Measurements from ENCODE around the gene ANKRD9. TPM values are rescaled to one million over a fixed set of nuclear protein-coding genes. Genes with fewer than 3 reads are reported as not detected.
A peak's percentile ranks its signal among the peaks of the same experiment; 100 is the strongest.

Gene ANKRD9
- total and polyA plus RNA-seq, 10 of the 15 experiments (the other 5 are each of a cell fraction or from before 2014, with no cell fraction given): 0.03 to 3.6 (median 0.49) TPM

DNA sequence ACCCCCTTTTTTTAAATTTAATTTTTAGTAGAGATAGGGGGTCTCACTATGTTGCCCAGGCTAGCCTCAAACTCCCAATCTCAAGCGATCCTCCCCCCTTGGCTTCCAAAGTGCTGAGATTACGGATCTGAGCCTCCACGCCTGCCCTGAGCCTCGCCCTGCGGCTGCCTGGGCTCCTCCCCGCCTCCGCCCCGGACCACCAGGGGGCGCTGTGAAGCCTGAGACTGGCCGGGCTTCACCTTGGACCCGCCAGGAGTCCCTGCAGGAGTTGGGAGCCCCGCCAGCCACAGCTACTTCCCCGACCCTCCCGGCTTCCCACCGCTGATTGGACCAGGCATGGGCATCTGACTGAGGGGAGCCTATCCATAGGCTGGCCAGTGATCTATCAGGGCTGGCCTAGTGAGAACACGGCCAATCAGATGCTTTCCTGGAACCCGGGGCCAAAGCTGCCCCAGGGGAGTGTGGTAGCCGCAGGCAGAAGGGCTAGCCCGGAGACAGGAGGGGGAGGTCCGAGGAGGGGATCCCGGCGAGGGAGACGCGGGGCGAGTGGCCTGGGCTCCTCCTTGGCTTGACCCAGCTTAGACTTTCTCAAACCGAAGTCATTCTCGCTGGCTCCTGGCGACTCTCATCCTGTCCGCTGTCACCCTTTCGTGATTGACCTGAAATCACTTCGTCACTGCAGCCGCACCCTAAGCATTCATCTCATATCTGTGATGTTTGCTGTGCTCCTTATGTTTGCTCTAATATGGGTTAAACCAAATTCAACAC lies 15.1 kb upstream of the ANKRD9 start (continued):
- TF ChIP-seq HDAC6 (IDR thresholded peaks at IDR 0.05; ENCODE audit: unreplicated experiment) (no peak), SIX5 (IDR thresholded peaks at IDR 0.05; ENCODE audit: low read depth, low read length, severe bottlenecking) (no peak), CHD2 (IDR thresholded peaks at IDR 0.05; ENCODE audit: borderline replicate concordance, low read depth, low read length) (peak; percentile 86), STAT1 (conservative IDR thresholded peaks at IDR 0.05) (no peak), PAX5 (IDR thresholded peaks at IDR 0.05; ENCODE audit: borderline replicate concordance, low read depth, low read length) (no peak), PML (IDR thresholded peaks at IDR 0.05; ENCODE audit: low read length) (no peak), POU2F2 (IDR thresholded peaks at IDR 0.05; ENCODE audit: borderline replicate concordance, low read depth, low read length) (peak; percentile 25; the same call in 1 of the 3 replicates), EP300 (IDR thresholded peaks at IDR 0.05; ENCODE audit: borderline replicate concordance in 1 of 2, control insufficient read depth in 1 of 2, low read depth in 2 of 2, low read length in 2 of 2) (no peak), JUND (IDR thresholded peaks at IDR 0.05; ENCODE audit: low read depth, low read length) (0 out of 2 replicates have a peak, but pooled peaks have one; percentile 7), FOXK2 (IDR thresholded peaks at IDR 0.05) (no peak), FOXM1 (IDR thresholded peaks at IDR 0.05; ENCODE audit: low read depth, low read length) (no peak), SUZ12 (IDR thresholded peaks at IDR 0.05; ENCODE audit: unreplicated experiment) (no peak), ZNF217 (IDR thresholded peaks at IDR 0.05) (no peak), SP1 (IDR thresholded peaks at IDR 0.05; ENCODE audit: low read depth, low read length) (peak; percentile 91), ZSCAN29 (IDR thresholded peaks at IDR 0.05) (no peak), IKZF1 (conservative IDR thresholded peaks at IDR 0.05) (peak; percentile 85), RCOR1 (conservative IDR thresholded peaks at IDR 0.05; ENCODE audit: low read depth, low read length) (no peak)
- TF ChIP-seq, protein P1, sequence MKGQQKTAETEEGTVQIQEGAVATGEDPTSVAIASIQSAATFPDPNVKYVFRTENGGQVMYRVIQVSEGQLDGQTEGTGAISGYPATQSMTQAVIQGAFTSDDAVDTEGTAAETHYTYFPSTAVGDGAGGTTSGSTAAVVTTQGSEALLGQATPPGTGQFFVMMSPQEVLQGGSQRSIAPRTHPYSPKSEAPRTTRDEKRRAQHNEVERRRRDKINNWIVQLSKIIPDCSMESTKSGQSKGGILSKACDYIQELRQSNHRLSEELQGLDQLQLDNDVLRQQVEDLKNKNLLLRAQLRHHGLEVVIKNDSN (IDR thresholded peaks at IDR 0.05; ENCODE audit: borderline replicate concordance, extremely low read length, insufficient read depth, low read depth, low read length): peak; percentile 93
- TF ChIP-seq, protein P2, sequence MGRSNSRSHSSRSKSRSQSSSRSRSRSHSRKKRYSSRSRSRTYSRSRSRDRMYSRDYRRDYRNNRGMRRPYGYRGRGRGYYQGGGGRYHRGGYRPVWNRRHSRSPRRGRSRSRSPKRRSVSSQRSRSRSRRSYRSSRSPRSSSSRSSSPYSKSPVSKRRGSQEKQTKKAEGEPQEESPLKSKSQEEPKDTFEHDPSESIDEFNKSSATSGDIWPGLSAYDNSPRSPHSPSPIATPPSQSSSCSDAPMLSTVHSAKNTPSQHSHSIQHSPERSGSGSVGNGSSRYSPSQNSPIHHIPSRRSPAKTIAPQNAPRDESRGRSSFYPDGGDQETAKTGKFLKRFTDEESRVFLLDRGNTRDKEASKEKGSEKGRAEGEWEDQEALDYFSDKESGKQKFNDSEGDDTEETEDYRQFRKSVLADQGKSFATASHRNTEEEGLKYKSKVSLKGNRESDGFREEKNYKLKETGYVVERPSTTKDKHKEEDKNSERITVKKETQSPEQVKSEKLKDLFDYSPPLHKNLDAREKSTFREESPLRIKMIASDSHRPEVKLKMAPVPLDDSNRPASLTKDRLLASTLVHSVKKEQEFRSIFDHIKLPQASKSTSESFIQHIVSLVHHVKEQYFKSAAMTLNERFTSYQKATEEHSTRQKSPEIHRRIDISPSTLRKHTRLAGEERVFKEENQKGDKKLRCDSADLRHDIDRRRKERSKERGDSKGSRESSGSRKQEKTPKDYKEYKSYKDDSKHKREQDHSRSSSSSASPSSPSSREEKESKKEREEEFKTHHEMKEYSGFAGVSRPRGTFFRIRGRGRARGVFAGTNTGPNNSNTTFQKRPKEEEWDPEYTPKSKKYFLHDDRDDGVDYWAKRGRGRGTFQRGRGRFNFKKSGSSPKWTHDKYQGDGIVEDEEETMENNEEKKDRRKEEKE (IDR thresholded peaks at IDR 0.05): no peak
- TF ChIP-seq, protein P3, sequence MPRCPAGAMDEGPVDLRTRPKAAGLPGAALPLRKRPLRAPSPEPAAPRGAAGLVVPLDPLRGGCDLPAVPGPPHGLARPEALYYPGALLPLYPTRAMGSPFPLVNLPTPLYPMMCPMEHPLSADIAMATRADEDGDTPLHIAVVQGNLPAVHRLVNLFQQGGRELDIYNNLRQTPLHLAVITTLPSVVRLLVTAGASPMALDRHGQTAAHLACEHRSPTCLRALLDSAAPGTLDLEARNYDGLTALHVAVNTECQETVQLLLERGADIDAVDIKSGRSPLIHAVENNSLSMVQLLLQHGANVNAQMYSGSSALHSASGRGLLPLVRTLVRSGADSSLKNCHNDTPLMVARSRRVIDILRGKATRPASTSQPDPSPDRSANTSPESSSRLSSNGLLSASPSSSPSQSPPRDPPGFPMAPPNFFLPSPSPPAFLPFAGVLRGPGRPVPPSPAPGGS (IDR thresholded peaks at IDR 0.05; ENCODE audit: borderline replicate concordance, insufficient read depth, low read depth, low read length, poor library complexity, severe bottlenecking): no peak
- TF ChIP-seq, protein P4, sequence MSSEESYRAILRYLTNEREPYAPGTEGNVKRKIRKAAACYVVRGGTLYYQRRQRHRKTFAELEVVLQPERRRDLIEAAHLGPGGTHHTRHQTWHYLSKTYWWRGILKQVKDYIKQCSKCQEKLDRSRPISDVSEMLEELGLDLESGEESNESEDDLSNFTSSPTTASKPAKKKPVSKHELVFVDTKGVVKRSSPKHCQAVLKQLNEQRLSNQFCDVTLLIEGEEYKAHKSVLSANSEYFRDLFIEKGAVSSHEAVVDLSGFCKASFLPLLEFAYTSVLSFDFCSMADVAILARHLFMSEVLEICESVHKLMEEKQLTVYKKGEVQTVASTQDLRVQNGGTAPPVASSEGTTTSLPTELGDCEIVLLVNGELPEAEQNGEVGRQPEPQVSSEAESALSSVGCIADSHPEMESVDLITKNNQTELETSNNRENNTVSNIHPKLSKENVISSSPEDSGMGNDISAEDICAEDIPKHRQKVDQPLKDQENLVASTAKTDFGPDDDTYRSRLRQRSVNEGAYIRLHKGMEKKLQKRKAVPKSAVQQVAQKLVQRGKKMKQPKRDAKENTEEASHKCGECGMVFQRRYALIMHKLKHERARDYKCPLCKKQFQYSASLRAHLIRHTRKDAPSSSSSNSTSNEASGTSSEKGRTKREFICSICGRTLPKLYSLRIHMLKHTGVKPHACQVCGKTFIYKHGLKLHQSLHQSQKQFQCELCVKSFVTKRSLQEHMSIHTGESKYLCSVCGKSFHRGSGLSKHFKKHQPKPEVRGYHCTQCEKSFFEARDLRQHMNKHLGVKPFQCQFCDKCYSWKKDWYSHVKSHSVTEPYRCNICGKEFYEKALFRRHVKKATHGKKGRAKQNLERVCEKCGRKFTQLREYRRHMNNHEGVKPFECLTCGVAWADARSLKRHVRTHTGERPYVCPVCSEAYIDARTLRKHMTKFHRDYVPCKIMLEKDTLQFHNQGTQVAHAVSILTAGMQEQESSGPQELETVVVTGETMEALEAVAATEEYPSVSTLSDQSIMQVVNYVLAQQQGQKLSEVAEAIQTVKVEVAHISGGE (CRISPR knock-in tag; IDR thresholded peaks at IDR 0.05): no peak

Data from GM12878 (cell line).